H1 (cell line): Measurements from ENCODE around the gene ANO6. TPM values are rescaled to one million over a fixed set of nuclear protein-coding genes. Genes with fewer than 3 reads are reported as not detected.

Experiments used
- CHD2 ChIP-seq: IDR thresholded peaks from 2 replicates; pipeline ENCODE4 v1.6.1; 2012; ENCODE audit warnings: low read length, improper control_type of control experiment
- EP300 ChIP-seq, 2 experiments: IDR thresholded peaks; 1 replicate in 1 of 2; 2 replicates in 1 of 2; pipeline ENCODE4 v1.6.1; 2011 to 2012; ENCODE audit warnings: low read depth in 2 of 2, low read length in 2 of 2, mild to moderate bottlenecking in 2 of 2, borderline replicate concordance in 1 of 2, inconsistent platforms in 1 of 2, moderate library complexity in 1 of 2
- EZH2 ChIP-seq: fragments of 200-600 bp; sonication (generic); IDR thresholded peaks from 2 replicates; pipeline ENCODE4 v1.7.1; 2012; ENCODE audit warnings: low read depth, mild to moderate bottlenecking, moderate library complexity, low read length, inconsistent platforms; ENCODE audit not compliant: severe bottlenecking
- KDM4A ChIP-seq: IDR thresholded peaks from one replicate; pipeline ENCODE4 v1.7.1; 2012; ENCODE audit warnings: low read depth, mild to moderate bottlenecking, moderate library complexity, low read length, inconsistent platforms; ENCODE audit not compliant: severe bottlenecking
- RAD21 ChIP-seq, 2 experiments: IDR thresholded peaks in 1 of 2; conservative IDR thresholded peaks in 1 of 2; 2 replicates each; pipeline ENCODE4 v1.6.1; 2011; ENCODE audit warnings: low read depth in 2 of 2, low read length in 2 of 2, improper control_type of control experiment in 1 of 2, inconsistent platforms in 1 of 2, mild to moderate bottlenecking in 1 of 2, moderate library complexity in 1 of 2
- RXRA ChIP-seq: IDR thresholded peaks from 2 replicates; pipeline ENCODE4 v1.6.1; 2011; ENCODE audit warnings: low read depth, mild to moderate bottlenecking, low read length, moderate library complexity; ENCODE audit not compliant: insufficient read depth
- TEAD4 ChIP-seq: IDR thresholded peaks from 2 replicates; pipeline ENCODE4 v1.6.1; 2012; ENCODE audit warnings: low read depth, low read length, inconsistent platforms, mixed read lengths
- polyA plus RNA-seq, 7 experiments: library from polyadenylated mRNA; depleted of rRNA in 3 of 7; stranded (reverse) in 5 of 7; unstranded in 2 of 7; fragments of >200 nt in 5 of 7; fragments of 200-250 nt in 2 of 7; gene quantifications; 1 replicate in 5 of 7; 2 replicates in 1 of 7; 4 replicates in 1 of 7; pipeline versions ENCODE4 v1.2.1 to v1.2.3, GENCODE V29; 2011 to 2013; ENCODE audit warnings: missing spikeins in 2 of 7, mixed read lengths in 2 of 7
- total RNA-seq: library from RNA; stranded (reverse); fragmentation: NEBNext Ultra II Directional; extraction: Animal tissue kit (Norgen Biotek cat#: 25700); gene quantifications from 2 replicates; pipeline ENCODE4 v1.2.1, GENCODE V29; 2021

ANO6 gene
- total and polyA plus RNA-seq, 2 of the 8 experiments (the other 6 are each of a cell fraction or from before 2014, with no cell fraction given), result 15.1 to 39.7 TPM

DNA sequence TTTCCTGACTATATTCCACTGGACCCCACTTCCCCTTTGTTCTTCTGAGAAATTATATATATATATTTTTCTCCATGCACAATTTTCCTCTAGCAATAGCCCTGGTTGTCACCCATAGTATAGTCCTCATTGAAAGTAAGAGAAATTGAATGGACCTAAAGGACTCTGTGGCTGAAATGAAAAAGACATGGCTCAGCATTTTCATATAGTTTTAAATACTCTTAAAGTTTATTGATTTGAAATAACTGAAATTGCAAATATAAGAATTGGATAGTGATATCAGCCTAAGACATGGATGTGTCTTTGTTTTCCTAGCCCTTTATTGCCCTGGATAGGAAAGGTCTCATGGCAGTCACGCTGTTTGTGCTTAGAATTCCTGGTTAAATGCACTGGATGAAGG lies 113.8 kb downstream of the ANO6 start (continued):
- TF ChIP-seq RAD21 (IDR thresholded peaks at IDR 0.05 in 1 of 2, conservative IDR thresholded peaks at IDR 0.05 in 1 of 2; ENCODE audit: low read depth in 2 of 2, low read length in 2 of 2), result no peak
- no peak for TF ChIP-seq RXRA
- no peak for TF ChIP-seq CHD2
- no peak for TF ChIP-seq EZH2
- TF ChIP-seq KDM4A, result no peak
- no peak for TF ChIP-seq TEAD4
- TF ChIP-seq EP300 (IDR thresholded peaks at IDR 0.05; ENCODE audit: borderline replicate concordance in 1 of 2, low read depth in 2 of 2, low read length in 2 of 2), result no peak
